NOMO-1 treated with dmso at 0.1 percent for 144 hours (cell line): ENCODE data around the gene RFC5.

Experiments used
- DNase-seq: peaks from one replicate; lab custom pipeline; 2025; ENCODE audit not compliant: unreplicated experiment; lab: John Stamatoyannopoulos, UW

Gene RFC5

DNA sequence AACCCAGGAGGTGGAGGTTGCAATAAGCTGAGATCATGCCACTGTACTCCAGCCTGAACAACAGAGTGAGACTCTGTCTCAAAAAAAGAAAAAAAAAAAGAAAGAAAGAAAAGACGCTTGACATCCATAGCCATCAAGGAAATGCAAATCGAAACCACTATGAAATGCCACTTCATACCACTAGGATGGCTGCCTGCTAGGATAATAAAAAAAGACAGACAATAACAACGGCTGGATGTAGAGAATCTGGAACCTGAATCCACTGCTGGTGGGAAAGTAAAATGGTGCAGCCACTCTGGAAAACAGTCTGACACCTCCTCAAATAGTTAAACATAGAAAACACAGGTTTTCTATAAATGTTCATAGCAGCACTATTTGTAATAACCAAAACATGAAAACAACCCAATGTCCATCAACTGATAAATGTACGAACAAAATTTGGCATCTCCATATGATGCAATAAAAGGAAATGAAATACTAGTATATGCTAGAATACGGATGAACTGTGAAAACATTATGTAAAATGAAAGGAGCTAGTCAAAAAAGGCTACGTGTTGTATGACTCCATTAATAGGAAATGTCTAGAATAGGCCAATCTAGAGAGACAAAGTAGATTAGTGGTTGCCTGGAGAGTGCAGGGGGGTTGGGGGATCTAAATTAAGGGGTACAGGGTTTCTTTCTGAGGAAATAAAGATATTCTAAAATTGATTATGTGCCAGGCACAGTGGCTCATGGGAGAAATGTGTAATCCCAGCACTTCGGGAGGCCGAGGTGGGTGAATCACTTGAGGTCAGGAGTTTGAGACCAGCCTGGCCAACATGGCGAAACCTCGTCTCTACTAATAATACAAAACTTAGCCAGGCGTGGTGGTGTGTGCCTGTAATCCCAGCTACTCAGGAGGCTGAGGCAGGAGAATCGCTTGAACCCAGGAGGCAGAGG lies 34.7 kb downstream of the RFC5 start:
- DNase-seq: no peak

DNA sequence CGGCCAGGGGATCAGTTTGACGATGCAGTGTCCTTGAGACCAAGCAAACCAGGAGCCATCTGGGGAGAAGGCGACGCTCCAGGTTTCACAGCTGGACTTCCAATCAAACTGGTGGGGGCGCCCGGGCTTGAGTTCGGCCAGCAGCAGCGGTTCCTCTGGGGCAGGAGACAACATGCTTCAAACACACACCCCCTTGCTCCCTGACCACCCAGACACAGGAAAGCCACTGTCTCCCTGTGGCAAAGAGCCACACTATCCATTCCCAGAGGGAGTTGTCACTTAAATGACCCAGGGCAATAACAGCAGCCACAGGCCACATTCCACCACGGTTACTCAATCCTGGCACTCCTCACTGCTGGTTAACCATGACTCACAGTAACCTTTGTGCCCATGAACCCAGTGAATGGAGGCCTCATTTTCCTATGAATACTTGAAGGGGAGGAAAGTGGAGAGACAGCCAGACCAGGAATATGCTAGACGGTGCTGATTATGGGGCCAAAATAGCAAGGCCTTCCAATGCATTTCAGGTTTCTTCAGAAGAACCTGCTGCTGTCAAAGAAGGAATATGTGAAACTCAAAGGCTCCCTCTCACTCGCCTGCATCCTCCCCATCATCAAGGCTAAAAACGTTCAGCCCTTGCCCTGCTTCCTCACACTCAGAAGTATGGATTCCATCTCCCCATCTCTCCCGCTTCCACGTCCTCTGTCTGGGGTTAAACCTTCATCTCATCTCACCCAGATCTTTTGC lies 36.0 kb downstream of the RFC5 start:
- no peak for DNase-seq

DNA sequence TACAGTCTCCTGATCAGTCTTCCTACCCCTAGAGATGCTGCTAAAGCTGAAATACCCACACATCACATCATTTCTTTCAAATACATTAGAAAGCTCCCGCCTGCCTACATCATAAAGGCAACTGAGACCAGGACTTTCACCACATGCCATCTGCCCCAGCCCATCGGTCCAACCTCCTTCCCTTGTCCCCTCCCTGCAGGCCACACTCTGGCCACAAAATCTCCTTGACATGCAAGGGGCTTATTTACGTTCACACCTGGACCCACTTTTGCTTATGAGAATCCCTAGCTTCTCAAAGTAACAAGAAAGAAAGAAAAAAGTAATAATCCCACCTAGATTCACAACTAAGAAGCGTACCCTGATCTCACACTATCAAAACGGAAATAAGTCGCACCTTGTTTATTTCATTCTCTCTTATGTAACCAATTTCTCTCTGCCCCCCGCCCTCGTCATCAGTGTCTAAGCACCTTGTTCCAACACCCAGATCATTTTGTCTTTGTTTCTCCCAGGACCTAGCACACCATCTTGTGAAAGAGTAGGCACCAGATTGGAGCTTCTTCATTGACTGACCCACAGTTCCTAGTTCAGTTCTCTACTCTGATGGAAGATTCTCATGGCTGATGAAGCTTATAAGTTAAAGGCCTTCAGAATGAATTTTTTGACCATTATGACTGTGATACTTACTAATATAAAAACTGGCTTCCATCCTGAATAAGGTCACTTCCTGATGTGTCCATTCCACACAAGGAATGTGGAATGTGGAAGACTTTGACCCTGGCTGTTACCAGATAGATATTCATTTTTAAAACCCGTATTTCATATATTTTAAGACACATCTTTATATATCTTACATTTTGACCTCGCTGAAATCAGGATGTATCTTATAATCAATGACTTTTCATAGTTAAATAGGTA lies 36.8 kb downstream of the RFC5 start:
- DNase-seq: no peak

DNA sequence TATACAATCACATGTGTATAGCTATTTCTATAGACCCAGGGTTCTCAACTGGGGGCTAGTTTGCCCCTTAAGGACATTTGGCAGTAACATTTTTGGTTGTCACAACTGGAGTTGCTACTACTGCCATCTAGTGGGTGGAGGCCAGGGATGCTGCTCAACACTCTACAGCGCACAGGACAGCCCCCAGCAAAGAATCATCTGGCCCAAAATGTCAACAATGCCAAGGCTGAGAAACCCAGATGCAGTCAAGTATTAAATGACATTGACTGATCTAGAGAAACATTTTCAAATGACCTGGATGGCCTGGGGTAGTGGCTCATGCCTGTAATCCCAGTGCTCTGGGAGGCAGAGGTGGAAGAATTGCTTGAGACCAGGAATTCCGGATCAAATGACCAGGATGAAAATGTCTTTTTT lies 38.6 kb downstream of the RFC5 start:
- DNase-seq: peak; percentile 32

DNA sequence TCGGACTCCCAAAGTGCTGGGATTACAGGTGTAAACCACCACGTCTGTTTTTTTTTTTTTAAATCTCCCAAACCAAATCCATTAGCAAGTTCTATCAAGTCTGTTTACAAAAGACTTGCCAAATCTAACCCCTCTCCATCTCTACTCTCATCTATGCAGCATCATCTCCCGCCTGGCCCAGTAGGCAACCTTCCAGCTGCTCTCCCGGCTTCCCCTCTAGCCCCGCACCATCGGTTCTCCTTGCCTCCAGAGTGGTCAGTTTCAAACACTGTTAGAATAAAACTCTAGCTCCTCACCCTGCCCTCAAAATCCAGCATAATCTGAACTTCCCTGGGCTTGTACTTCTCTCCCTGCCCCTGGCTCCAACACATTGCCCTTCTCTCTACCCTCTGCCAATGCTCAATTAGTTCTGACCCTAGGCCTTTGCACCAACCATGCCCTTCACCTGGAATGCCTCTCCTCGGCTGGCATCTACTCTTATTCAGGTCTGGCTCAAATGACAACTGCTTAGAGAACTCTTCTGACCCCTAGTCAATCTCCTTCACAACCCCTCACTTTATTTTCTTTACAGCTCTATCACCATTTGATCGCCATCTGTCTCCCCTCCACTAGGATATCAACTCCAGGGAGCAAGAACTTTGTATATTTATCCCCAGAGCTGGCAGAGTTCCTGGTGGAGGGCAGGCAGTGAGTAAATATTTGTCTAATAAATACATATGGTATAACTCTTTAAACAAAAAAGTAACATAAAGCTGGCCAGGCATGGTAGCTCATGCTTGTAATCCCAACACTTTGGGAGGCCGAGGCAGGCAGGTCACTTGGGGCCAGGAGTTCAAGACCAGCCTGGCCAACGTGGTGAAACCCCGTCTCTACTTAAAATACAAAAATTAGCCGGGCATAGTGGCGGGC lies 39.6 kb downstream of the RFC5 start:
- no peak for DNase-seq

DNA sequence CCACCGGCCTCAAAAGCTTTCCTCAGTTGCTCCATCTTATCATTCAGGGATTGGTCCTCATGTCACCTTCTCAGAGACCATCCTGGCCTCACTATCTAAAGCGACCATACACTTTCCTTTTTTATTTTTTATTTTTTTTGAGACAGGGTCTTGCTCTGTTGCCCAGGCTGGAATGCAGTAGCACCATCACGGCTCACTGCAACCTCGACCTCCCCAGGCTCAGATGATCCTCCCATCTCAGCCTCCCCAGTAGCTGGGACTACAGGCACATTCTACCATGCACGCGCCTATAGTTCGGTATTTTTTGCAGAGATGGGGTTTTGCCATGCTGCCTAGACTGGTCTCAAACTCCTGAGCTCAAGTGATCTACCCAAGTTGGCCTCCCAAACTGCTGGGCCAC lies 41.7 kb downstream of the RFC5 start:
- no peak for DNase-seq

DNA sequence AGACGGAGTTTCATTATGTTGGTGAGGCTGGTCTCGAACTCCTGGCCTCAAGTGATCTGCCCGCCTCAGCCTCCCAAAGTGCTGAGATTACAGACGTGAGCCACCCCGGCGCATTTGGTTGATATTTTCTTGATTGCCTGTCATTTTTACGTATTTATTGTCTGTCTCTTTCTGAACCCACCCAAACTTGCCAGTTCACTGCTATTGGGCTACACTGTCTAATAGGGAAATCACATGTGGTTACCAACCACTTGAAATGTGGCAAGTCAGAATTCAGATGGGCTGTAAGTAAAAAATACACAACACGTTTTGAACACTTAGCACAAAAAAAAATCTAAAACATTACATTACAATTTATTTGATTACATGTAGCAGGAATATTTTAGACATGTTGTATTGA lies 42.4 kb downstream of the RFC5 start:
- DNase-seq: no peak

DNA sequence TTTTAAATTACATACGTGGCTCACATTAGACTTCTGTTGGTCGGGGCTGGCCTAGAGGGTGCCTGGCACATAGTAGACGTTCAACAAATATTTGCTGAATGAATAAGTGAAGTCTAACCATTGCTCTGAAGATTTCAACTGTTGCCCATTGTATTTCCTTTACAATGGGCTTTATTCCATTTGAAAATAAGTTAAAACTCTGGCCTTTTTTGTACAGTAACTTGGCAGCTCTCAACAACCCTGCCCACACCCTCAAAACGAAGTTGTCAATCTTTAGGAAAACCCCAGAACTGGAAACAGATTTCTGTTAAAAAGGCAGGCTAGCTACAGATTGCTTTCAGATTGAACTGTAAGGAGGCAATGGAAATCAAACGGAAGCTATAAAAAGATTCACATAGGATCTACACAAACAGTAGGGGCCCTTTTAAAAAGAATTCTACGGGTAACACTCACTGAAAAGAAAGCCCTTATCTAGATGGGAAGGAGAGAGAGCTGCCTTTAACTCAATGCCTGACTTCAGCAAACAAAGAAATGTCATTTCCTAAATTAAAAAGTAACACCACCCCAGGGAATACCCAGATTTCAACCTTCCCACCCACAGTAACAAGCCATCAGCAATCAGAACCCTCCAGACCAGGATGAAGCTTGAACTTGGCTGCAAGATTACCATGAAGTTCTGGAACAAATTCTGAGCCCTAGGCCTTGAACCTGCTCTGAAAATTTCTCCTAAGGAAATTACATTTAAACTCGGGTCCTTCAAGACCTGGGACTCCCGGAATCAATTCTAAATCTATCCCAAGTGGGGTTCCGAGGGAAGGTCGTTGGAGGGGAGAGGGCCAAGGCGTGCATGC lies 43.1 kb downstream of the RFC5 start:
- DNase-seq: no peak

DNA sequence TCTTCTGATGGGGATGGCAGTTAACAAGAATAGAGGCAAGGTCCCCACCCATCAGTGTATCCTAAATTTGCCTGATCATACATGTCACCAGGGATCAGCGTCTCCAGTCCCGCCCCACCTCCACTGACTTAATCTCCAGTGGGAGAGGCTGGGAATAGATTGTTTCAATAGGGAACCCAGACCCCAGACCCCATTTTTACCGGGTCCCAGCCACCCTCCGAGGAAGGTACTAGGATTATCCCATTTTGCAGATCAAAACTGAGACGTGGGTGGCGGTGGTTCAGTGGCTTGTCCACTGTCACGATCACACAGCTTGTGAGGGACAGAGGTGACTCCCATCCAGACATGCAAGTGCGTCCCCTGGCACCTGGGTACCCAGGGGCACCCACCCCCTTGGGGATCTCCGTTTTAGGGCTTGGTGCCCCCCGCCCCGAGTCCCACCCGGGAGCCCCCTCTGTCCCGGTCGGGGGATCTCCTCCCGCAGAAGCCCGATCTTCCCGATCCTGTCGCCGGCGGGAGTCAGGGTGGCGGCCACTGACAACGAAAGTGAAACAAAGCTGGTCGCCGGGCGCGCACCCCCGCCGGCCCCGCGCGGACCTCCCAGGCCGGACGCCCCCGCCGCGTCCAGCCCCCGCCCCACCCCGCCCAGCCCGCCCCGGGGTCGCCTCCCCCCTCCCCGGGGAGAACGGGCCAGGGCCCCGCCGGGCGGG lies 44.0 kb downstream of the RFC5 start:
- DNase-seq: no peak

DNA sequence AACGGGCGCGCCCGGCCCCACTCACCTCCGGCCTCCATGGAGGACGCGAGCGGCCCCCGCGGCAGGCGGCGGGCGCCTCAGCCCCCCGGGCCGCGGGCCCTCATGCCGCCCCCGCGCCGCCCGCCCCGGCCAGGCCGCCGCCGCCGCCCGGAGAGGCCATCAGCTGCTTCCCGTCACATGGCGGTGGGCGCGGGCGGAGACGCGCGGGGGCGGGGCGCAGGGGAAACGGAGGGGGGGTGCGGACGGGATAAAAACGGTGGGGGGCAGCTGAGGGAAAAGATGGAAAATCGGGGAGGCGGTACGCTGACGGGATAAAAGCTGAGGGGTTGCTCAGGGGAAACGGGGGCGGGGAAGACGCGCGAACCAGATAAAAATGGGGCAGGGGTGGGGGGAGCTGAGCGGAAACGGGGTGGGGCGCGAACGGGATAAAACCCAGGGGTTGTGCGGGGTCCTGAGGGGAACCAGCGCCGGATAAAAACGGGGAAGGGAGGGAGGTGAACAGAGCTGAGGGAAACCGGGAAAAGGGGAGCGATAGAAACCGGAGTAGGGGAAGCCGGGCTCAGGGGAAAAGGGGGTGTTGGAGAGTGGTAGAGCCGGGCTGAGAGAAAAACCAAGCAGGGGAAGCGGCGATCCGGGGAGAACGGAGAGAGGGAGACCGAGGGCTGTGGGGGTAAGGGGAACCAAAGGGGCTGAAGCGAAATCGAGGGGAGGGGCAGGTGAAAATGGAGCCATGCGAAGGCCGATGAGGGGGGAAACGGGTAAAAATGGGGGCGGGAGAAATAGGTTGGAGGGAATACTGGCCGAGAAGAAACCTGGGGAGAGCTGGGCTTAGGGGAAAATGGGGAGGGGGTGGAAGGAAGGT lies 44.7 kb downstream of the RFC5 start, which contains the start of gene WSB2:
TSS of gene WSB2 (minus strand) at position 169 of the 862 bp plus-strand sequence. CDS start at position 38, 131 bp downstream.
- DNase-seq: no peak

DNA sequence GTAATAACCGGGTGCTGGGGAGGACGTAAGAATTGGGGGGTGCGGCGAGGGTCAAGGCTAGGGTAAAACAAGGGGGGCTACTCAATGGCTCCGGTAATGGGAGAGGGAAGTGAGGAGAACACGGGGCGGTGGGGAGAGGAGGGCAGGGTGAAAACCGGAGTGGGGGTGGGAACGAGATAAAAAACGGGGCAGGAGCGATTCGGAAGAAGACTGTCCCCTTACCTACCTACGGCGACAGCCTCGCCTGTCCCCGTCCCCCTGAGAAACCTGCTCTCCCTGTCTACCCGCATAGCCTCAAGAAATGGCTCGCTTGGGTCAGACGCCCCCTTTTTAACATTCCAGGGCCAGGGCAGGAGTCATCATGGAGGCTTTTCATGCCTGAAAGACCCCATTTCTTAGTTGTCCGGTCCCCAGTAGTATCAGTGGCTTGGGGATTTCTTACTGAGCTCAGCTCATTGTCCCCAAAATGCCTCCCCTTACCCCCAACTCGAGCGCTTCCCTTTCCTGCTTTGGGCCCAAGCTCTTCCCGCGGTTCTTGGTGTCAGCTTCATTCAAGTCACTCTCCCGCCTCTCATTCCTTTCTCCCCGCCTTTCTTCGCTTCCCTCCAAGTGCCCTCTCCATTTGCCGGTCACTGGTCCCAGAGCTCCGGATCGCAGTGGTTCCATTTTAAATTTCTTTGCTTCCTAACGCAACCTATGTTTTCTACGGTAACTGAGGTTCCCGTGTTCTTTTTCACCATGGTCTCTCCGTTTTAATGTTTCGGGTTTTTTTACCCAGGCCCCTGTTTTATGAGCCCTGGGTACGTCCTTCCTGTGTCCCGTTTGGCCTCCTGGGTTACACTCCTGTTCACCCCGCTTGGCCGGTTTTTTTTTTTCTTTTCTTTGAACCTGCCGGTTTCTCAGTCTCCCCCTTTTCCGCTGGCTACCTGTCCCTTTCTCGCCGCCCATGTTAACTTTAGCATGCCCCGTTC lies 45.7 kb downstream of the RFC5 start:
- DNase-seq: no peak

DNA sequence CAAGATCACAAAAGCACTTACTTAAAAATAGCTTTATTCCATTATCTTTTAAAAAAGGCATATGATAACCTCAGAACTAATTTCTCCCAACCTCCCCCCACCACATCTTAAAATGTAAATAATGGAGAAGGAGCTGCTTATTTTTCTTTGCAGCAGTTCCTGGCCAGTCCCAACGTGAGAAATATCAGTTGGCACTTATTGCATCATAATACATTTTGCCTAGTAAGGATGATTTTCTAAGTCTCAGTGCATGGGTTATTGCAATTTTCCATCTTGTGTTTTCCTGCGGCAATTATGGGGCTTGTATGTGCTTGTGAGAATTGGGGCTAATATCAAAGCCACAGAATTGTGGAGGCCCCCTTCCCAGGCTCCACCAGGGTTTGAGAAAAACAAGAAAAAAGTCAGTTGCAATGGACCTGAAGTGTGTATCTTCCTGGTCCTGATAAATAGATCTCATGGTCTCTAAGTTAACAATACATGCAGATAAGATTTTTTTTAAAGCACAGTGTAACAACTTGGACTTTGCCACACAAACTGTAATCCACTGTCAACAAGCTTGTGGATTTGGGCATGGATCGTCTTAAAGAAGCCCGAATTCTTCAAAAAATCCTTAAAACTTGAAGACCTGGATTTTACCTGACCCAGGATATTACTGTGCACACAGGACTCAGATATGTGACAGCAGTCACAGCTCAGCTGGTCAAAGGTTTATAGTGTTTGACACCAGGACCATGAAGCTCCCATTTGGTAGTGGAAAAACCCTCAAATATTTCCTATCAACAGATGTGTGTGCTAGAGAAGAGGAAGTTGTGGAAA lies 47.3 kb downstream of the RFC5 start:
- no peak for DNase-seq

DNA sequence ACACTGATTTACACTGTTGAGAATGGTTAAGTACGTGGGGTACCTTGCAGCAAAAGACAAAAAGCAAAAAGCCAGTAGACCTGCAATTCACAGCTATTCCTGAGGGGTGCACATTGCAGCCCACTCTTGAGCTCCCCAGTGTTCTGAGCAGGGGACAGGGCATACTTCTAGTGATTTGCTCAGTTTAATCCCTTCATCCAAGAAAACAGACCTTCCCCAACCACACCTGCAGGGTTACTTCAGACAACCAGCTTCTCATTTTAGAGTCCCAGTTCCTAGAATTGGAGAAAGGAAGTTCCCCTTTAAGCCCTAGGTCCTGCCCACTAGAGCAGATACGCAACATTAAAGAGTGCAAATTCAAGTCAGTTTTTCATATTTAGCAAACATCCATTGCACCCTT lies 48.1 kb downstream of the RFC5 start:
- no peak for DNase-seq

DNA sequence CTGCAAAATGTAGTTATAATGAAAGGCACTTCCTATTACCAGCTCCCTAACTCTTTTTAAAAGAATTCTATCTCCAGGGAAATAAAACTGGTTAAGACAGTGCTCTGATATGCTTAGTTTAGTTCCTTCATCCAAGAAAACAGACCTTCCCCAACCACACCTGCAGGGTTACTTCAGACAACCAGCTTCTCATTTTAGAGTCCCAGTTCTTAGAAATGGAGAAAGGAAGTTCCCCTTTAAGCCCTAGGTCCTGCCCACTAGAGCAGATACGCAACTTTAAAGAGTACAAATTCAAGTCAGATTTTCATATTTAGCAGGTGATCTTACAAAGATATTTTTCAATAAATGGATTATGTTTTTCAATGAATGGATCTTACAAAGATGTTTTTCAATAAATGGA lies 48.9 kb downstream of the RFC5 start:
- DNase-seq: no peak

DNA sequence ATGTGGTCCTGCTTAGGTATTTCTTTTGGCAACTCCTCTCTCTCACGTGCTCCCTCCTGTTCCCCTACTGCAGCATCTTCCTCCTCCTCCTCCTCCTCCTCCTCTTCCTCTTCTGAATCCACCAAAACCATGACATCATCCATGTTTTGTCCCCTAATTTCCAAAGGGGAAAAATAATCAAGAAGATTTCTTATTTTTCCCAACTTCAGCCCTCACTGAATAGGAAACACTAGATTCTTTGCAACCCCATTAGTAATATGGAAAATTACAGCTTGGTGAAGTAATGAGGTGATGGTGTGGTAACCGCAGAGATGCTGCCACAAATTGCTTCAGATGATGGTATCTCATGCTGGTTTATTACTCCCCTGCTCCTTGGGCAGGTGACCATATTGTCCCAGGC lies 51.9 kb downstream of the RFC5 start:
- no peak for DNase-seq

DNA sequence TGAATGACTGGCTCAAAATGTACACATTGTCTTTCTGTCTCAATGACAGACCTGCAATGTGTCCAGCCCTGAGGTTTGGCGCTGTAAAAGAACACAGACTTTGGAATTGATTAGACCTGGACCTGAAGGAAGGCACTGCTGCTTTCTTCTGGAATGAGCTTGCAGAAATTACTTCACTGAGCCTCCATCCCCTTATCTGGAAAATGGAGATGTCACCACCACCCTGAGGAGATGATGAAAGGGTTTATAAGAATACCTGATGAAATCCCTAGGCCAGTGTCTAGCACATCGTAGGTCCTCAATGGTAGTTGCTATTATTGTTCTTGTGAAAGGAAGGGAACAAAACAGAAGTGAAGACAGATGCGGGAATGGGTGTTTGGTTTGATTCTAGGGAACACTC lies 54.1 kb downstream of the RFC5 start:
- no peak for DNase-seq
